ENCODE measurements around the gene LRRC1. TPM values are rescaled to one million over a fixed set of nuclear protein-coding genes. Genes with fewer than 3 reads are reported as not detected.

The LRRC1 gene
- total RNA-seq, 4 donors from 2014 or later: 71.0 to 151 (median 91.6) TPM

- peak; percentile 70 for DNase-seq
- H3K4me1 ChIP-seq: peaks cover 0 to 38% (median 15%) of the 10 kb centered on the region in 4 donors
- WGBS, 2 donors (ENCODE audit: low coverage in 1 of 2): 1 to 2% methylated on average over 7 to 25 of the region's 25 CpGs
- no peaks in the 10 kb centered on the region for H3K27me3 ChIP-seq
- intact Hi-C loops (cut with DNase I; ENCODE audit: low total_unique reads) (loop anchor here (1.0 kb wide), 1 partner anchor 162 kb away; no protein-coding TSS in a partner anchor), in situ Hi-C loops (cut with MboI; ENCODE audit: low pct_ligation_motif_present in 1 of 4, low pct_unique_long_range_greater_than_20kb in 1 of 4, low sequenced_read_pairs in 3 of 4) (loop anchor here in 3 of 4 donors (5.0 to 25.0 kb wide), 3 partner anchors 161 to 169 kb away; no protein-coding TSS in a partner anchor)
- H3K27ac ChIP-seq: peak overlapping the region; percentile 85 to 89 (median 87)
- peak overlapping the region; percentile 74 to 94 (median 90) for H3K4me3 ChIP-seq
- H3K9me3 ChIP-seq: peaks cover 0 to 7% of the 10 kb centered on the region in 2 donors
- TF ChIP-seq CTCF (IDR thresholded peaks at IDR 0.05): no peak
- TF ChIP-seq POLR2AphosphoS5 (IDR thresholded peaks at IDR 0.05): peak in 2 of 3 donors; percentile 17 to 28
- no peak for TF ChIP-seq POLR2A (IDR thresholded peaks at IDR 0.05)
- no peaks in the 10 kb centered on the region for H3K36me3 ChIP-seq
These were observed 1.3 kb upstream of the LRRC1 start for GRCh38 chr6:53793318-53794136.

- 0% methylated on average over 27 of the region's 27 CpGs; no CpG with 5 or more reads in 1 of the 2 donors for WGBS, 2 donors (ENCODE audit: low coverage in 1 of 2)
- in situ Hi-C loops (cut with MboI; ENCODE audit: low pct_ligation_motif_present in 1 of 4, low pct_unique_long_range_greater_than_20kb in 1 of 4, low sequenced_read_pairs in 3 of 4) (loop anchor here in 3 of 4 donors (5.0 to 25.0 kb wide), 3 partner anchors 161 to 168 kb away; no protein-coding TSS in a partner anchor), intact Hi-C loops (cut with DNase I; ENCODE audit: low total_unique reads) (loop anchor here (1.0 kb wide), 1 partner anchor 161 kb away; no protein-coding TSS in a partner anchor)
These were observed 577 bp upstream of the LRRC1 start for GRCh38 chr6:53794137-53794719.

GRCh38 chr6:53795340-53795701 lies 516 bp downstream of the LRRC1 start:
- no peaks in the 10 kb centered on the region for H3K27me3 ChIP-seq
- TF ChIP-seq POLR2AphosphoS5 (IDR thresholded peaks at IDR 0.05) (no peak), EP300 (IDR thresholded peaks at IDR 0.05; ENCODE audit: low read depth) (no peak), POLR2A (IDR thresholded peaks at IDR 0.05) (no peak)
- H3K4me3 ChIP-seq: peak overlapping the region; percentile 74 to 94 (median 90)
- H3K27ac ChIP-seq: peak overlapping the region; percentile 85 to 89 (median 87)
- peaks cover 0 to 49% (median 25%) of the 10 kb centered on the region in 4 donors for H3K4me1 ChIP-seq
- WGBS, 2 donors (ENCODE audit: low coverage in 1 of 2): 0% methylated on average over 5 to 21 of the region's 21 CpGs
- H3K36me3 ChIP-seq: no peaks in the 10 kb centered on the region
- no peaks in the 10 kb centered on the region for H3K9me3 ChIP-seq
- DNase-seq: peak; percentile 39
- intact Hi-C loops (cut with DNase I; ENCODE audit: low total_unique reads): loop anchor here (1.0 kb wide), 1 partner anchor 99 kb away; no protein-coding TSS in a partner anchor
- in situ Hi-C loops (cut with MboI; ENCODE audit: low pct_ligation_motif_present in 1 of 4, low pct_unique_long_range_greater_than_20kb in 1 of 4, low sequenced_read_pairs in 3 of 4): loop anchor here in 2 of 4 donors (10.0 to 25.0 kb wide), 2 partner anchors 159 to 167 kb away; no protein-coding TSS in a partner anchor

More at GRCh38 chr6:53794137-53794719, 577 bp upstream of the LRRC1 start:
- peaks cover 0 to 40% (median 18%) of the 10 kb centered on the region in 4 donors for H3K4me1 ChIP-seq
- H3K36me3 ChIP-seq: no peaks in the 10 kb centered on the region
- TF ChIP-seq CTCF (IDR thresholded peaks at IDR 0.05) (peak; percentile 45 to 63 (median 55)), POLR2AphosphoS5 (IDR thresholded peaks at IDR 0.05) (no peak), EP300 (IDR thresholded peaks at IDR 0.05; ENCODE audit: low read depth) (no peak)
- H3K27ac ChIP-seq: peak overlapping the region; percentile 85 to 89 (median 87)
- no peaks in the 10 kb centered on the region for H3K9me3 ChIP-seq
- peak overlapping the region; percentile 74 to 94 (median 90) for H3K4me3 ChIP-seq
- peak; percentile 86 for DNase-seq
- H3K27me3 ChIP-seq: no peaks in the 10 kb centered on the region

GRCh38 chr6:53795702-53796450 lies 1.1 kb downstream of the LRRC1 start:
- WGBS, 2 donors (ENCODE audit: low coverage in 1 of 2): 0 to 10% methylated on average over 1 to 47 of the region's 47 CpGs
- in situ Hi-C loops (cut with MboI; ENCODE audit: low pct_ligation_motif_present in 1 of 4, low pct_unique_long_range_greater_than_20kb in 1 of 4, low sequenced_read_pairs in 3 of 4) (loop anchor here in 2 of 4 donors (10.0 to 25.0 kb wide), 2 partner anchors 159 to 166 kb away; no protein-coding TSS in a partner anchor), intact Hi-C loops (cut with DNase I; ENCODE audit: low total_unique reads) (loop anchor here (1.0 kb wide), 1 partner anchor 98 kb away; no protein-coding TSS in a partner anchor)
- Histone ChIP-seq H3K27ac (peak overlapping the region; percentile 85 to 89 (median 87)), H3K9me3 (no peaks in the 10 kb centered on the region), H3K4me1 (peaks cover 0 to 54% (median 27%) of the 10 kb centered on the region in 4 donors), H3K36me3 (no peaks in the 10 kb centered on the region), H3K4me3 (peak overlapping the region; percentile 74 to 94 (median 90)), H3K27me3 (no peaks in the 10 kb centered on the region)
- DNase-seq: peak; percentile 58
- peak; percentile 53 for TF ChIP-seq POLR2A (IDR thresholded peaks at IDR 0.05)
- TF ChIP-seq CTCF (IDR thresholded peaks at IDR 0.05): no peak
- peak; percentile 27 to 81 (median 70) for TF ChIP-seq POLR2AphosphoS5 (IDR thresholded peaks at IDR 0.05)
- TF ChIP-seq EP300 (IDR thresholded peaks at IDR 0.05; ENCODE audit: low read depth): no peak
